ENCODE measurements around the gene GAMT. TPM values are rescaled to one million over a fixed set of nuclear protein-coding genes. Genes with fewer than 3 reads are reported as not detected.

GAMT gene
- total RNA-seq, 3 donors from 2014 or later = 1.6 to 7.0 (median 2.1) TPM

- no peaks in the 10 kb centered on the region for H3K9me3 ChIP-seq
- intact Hi-C loops (cut with DNase I, micrococcal nuclease) = no loop called here
- no peak for DNase-seq
- no peak for ATAC-seq
- H3K4me3 ChIP-seq = no peak overlapping the region
- TF ChIP-seq CTCF (IDR thresholded peaks at IDR 0.05) = no peak
- H3K36me3 ChIP-seq (ENCODE audit: low read depth) = no peaks in the 10 kb centered on the region
- H3K4me1 ChIP-seq (ENCODE audit: low read depth) = peaks cover 11% of the 10 kb centered on the region
Observed at GRCh38 chr19:1382250-1382649, 19.1 kb downstream of the GAMT start.

- intact Hi-C loops (cut with DNase I, micrococcal nuclease) = no loop called here
- ATAC-seq = no peak
- Histone ChIP-seq H3K4me3 (no peak overlapping the region), H3K9me3 (no peaks in the 10 kb centered on the region), H3K4me1 (ENCODE audit: low read depth) (peaks cover 7% of the 10 kb centered on the region), H3K36me3 (ENCODE audit: low read depth) (no peaks in the 10 kb centered on the region)
- no peak for DNase-seq
- no peak for TF ChIP-seq CTCF (IDR thresholded peaks at IDR 0.05)
Observed at GRCh38 chr19:1379961-1380489, 21.3 kb downstream of the GAMT start.

GRCh38 chr19:1379126-1379905, 22.0 kb downstream of the GAMT start:
- Histone ChIP-seq H3K4me3 (no peak overlapping the region), H3K9me3 (no peaks in the 10 kb centered on the region), H3K4me1 (ENCODE audit: low read depth) (peaks cover under 1% of the 10 kb centered on the region), H3K36me3 (ENCODE audit: low read depth) (no peaks in the 10 kb centered on the region)
- intact Hi-C loops (cut with DNase I, micrococcal nuclease) = no loop called here
- no peak for TF ChIP-seq CTCF (IDR thresholded peaks at IDR 0.05)
- no peak for ATAC-seq
- DNase-seq = no peak

- no peak for TF ChIP-seq CTCF (IDR thresholded peaks at IDR 0.05)
- H3K9me3 ChIP-seq = no peaks in the 10 kb centered on the region
- ATAC-seq (no peak), DNase-seq (no peak)
- intact Hi-C loops (cut with DNase I, micrococcal nuclease) = no loop called here
- no peak overlapping the region for H3K4me3 ChIP-seq
- peaks cover under 1% of the 10 kb centered on the region for H3K36me3 ChIP-seq (ENCODE audit: low read depth)
- no peaks in the 10 kb centered on the region for H3K4me1 ChIP-seq (ENCODE audit: low read depth)
Observed at GRCh38 chr19:1377965-1378785, 23.2 kb downstream of the GAMT start.

GRCh38 chr19:1377176-1377964, 24.0 kb downstream of the GAMT start:
- no peak overlapping the region for H3K4me3 ChIP-seq
- no peaks in the 10 kb centered on the region for H3K9me3 ChIP-seq
- ATAC-seq (no peak), DNase-seq (no peak)
- H3K36me3 ChIP-seq (ENCODE audit: low read depth) = peaks cover 2% of the 10 kb centered on the region
- no peak for TF ChIP-seq CTCF (IDR thresholded peaks at IDR 0.05)
- intact Hi-C loops (cut with DNase I, micrococcal nuclease) = no loop called here
- H3K4me1 ChIP-seq (ENCODE audit: low read depth) = no peaks in the 10 kb centered on the region

Data from mucosa of descending colon (tissue), 3 donors.